HG03097 (cell line): ENCODE measurements around the gene INHBE.
"Not testable (repeated sequence)": the region's sequence is repeated elsewhere in the genome, so short reads cannot be mapped to it uniquely, and the experiment has no call there.

Source experiments
- ATAC-seq: cut with Tn5 transposase; IDR thresholded peaks from one replicate; pipeline ENCODE4 v1.9.1; 2021; ENCODE audit not compliant: unreplicated experiment, low FRiP score

Gene INHBE

DNA sequence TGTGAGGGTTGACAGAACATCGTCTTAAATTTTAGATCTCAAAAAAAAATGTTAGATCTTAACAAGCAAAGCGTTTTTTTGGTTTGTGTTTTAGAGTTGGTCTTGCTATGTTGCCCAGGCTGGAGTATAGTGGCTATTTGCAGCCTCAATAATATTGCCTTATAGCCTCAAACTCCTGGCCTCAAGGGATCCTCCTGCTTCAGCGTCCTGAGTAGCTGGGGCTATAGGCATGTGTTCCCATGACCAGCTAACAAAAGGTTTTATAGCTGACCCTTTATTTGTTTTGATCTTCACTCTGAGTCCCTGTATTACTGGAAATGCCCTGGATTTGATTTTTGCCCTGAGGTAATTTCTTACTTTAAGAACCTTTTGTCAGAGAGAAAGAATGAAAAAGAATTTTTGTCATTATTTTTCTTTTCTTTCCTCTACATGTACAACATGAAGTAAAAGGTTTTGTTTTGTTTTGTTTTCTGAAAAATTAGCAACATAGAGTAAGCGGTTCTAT lies 15.3 kb upstream of the INHBE start:
- ATAC-seq = no peak

DNA sequence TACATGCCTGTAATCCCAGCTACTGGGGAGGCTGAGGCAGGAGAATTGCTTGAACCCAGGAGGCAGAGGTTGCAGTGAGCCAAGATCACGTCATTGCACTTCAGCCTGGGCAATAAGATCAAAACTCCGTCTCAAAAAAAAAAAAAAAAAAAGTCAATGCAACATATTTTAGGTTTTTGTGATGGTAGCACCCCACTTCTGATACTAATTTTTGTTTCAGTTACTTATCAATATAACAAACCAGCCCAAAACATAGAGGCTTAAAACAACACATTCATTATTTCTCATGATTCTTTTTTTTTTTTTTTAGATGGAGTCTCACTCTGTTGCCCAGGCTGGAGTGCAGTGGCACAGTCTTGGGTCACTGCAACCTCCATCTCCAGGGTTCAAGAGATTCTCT lies 13.7 kb upstream of the INHBE start:
- ATAC-seq = not testable (repeated sequence)

DNA sequence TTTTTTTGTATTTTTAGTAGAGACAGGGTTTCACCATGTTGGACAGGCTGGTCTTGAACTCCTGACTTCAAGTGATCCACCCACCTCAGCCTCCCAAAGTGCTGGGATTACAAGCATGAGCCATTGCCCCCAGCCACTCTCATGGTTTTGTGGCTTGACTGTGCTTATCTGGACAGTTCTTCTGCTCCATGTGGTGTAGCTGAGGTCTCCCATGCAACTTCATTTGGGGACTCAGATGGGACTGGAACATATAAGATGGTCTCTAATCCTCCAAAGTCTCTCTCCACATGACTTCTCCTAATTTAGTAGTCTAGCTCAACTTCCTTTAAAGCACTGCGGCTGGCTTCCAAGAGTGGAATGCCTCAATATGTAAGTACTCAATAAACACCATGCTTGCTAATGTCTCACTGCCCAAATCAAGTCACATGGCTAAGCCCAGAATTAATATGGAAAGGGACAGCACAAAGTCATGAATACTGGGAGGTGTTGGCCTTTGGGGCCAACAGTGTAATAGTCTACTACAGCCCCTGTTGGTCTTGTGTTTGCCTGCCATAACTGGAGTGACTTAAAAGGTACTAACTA lies 13.2 kb upstream of the INHBE start:
- ATAC-seq = no peak

DNA sequence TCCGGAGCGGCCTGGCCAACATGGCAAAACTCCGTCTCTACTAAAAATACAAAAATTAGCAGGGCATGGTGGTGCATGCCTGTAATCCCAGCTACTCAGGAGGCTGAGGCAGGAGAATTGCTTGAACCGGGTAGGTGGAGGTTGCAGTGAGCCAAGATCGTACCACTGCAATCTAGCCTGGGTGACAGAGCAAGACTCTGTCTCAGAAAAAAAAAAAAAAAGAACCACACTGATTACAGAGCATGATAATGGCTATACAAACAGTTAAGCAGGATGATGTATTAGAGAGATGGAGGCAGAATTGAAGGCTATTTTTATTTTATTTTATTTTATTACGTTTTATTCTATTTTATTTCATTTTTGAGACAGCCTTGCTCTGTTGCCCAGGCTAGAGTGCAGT lies 10.8 kb upstream of the INHBE start:
- ATAC-seq = not testable (repeated sequence)

DNA sequence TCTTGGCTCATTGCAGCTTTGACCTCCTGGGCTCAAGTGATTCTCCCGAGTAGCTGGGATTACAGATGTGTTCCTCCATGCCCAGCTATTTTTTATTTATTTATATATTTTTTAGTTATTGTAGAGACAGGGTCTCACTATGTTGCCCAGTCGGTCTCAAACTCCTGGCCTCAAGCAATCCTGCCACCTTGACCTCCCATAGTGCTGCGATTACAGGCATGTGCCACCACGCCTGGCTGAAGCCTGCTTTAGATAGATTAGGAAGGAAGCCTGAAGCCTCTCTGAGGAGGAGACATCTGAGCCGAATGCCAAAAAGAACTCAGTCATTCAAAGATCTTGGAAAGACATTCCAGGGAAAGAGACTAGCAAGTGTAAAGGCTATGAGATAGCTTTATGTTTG lies 10.4 kb upstream of the INHBE start:
- ATAC-seq = no peak

DNA sequence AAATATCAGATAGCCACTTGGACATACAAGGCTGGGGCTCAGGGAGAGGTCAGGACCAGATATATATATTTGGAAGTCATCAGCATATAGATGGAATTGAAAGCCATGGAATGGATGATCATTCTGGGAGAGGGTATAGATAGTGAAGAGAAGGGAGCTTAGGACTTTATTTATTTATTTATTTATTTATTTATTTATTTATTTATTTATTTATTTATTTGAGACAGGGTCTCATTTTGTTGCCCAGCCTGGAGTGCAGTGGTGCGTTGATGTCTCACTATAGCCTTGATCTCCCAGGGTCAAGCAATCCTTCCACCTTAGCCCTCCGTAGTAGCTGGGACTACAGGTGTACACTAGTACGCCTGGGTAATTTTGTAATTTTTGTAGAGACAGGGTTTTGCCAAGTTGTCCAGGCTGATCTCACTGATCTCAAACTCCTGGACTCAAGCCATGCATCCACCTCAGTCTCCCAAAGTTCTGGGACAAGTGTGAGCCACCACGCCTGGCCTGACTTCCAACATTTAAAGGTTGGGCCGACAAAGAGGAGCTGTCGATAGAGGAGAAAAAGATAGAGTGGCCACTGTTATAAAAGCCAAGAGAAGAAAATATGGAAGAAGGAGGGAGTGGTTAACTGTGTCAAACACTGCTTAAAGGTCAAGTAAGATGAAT lies 8.7 kb upstream of the INHBE start:
- no peak for ATAC-seq

DNA sequence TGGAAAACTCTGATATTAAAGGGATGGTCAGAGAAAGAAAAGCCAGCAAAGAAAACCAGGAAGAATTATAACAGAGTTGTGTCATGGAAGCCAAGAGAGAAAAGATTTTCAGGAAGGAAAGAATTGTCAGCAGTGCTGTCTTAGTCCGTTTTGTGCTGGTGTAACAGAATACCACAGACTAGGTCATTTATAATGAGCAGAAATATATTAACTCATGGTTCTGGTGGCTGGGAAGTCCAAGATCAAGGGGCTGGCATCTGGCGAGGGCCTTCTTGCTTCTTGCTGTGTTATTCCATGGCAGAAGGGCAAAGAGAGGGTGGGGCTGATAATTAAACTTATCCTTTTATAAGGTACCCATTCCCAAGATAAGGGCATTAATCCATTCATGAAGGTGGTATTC lies 6.4 kb upstream of the INHBE start:
- no peak for ATAC-seq

DNA sequence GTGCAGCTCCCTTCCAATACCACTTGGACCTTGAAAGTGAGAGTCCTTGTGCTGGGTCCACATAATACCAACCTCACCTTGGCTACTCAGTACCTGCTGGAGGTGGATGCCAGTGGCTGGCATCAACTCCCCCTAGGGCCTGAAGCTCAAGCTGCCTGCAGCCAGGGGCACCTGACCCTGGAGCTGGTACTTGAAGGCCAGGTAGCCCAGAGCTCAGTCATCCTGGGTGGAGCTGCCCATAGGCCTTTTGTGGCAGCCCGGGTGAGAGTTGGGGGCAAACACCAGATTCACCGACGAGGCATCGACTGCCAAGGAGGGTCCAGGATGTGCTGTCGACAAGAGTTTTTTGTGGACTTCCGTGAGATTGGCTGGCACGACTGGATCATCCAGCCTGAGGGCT lies 5.7 kb upstream of the INHBE start:
- no peak for ATAC-seq

DNA sequence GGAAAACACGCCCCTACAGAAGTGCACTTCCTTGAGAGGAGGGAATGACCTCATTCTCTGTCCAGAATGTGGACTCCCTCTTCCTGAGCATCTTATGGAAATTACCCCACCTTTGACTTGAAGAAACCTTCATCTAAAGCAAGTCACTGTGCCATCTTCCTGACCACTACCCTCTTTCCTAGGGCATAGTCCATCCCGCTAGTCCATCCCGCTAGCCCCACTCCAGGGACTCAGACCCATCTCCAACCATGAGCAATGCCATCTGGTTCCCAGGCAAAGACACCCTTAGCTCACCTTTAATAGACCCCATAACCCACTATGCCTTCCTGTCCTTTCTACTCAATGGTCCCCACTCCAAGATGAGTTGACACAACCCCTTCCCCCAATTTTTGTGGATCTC lies 5.0 kb upstream of the INHBE start:
- no peak for ATAC-seq

DNA sequence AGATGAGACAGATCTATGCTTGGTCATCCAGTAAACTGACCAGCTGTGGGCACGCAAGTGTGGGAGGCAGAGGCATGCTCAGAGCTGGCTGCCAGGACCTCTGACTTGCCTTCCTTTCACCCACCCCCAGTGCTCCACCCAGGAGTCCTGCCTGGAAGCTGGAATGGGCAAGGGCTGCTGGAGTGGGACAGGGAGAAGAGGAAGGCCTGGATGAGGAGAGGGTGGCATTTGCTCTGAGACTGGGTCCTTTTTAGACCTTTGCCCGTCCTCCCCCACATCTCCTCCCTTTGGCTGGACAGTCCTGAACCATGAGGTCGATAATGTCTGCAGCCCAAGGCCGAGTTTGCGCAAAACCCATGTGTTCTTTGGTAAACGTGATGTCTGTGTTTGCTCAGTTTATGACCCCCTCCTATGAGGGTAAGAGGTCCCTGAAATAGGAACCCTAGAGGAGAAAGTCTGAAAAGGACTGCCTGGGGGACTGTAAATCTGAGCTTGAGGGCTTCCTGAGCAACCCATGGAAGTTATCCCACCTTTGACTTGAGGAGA lies 3.8 kb upstream of the INHBE start:
- ATAC-seq = no peak

DNA sequence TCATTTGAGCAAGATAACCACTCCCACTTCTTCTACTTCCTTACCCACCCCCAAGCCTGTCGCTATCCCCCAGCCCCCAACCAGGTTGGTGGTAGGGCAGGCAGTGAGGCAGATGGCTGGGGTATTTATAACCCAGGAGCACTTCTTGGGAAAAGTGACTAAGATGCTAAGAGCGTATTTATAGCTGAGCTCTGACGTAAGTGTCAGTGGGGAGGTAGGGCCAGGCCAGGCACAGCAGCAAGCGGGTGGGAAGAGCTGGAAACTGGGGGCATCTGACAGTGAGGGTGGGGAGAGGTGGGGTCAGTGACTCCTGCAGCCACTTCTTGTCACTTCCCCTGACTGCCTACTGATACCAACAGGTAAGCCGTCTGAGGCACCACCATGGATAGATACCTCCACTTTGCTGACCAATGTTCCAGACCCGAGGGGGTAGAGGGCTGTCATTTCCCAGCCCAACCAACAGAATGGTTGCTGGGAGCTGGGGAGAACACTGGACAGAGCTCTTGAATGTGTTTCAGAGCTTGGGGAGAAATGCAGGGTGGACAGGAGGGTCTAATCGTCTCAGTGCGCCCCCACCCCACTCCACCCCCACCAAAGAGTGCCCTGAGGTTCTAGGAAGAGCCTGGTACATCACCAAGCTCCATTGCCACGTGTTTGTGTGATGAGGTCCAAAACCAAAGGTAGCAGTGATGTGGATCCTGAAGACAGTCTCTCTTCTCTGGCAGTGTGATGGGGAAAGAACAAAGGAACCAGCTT lies 2.7 kb upstream of the INHBE start:
- ATAC-seq = no peak

DNA sequence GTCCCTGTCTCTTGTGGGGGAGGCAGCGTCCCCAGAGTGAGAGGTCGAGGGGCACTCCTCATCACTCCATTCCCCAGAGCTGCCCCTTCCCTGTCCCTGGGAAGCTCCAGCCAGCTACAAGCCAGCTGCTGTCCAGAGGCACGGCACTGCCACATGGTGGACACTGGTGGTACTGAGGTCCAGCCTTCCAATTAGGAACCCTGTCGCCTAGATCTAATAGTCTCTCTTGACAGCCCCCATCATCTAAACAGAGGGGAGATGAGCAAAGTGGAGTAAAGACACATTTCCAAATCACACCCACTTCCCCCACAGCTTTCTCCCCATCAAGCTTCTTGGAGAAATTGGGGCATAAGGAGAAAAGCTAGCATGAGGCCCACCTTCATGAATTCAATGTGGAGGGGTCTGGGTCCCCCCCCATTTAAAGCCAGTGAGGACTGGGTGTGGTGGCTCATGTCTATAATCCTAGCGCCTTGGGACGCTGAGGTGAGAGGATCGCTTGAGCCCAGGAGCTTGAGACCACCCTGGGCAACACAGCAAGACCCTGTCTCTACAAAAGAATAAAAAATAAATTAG lies 2.1 kb upstream of the INHBE start:
- ATAC-seq = no peak

DNA sequence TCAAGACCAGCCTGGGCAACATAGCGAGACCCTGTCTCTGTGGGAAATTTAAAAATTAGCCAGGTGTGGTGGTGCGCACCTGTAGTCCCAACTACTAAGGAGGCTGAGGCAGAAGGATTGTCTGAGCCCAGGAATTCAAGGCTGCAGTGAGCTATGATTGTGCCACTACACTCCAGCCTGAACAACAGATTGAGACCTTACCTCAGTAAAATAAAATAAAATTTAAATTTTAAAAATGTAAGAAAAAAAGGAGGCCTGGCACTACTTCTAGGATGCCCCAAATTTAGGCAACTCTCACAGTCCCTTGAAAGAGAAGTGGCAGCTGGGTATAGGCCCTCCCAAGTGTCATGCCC lies 918 bp upstream of the INHBE start:
- no peak for ATAC-seq

DNA sequence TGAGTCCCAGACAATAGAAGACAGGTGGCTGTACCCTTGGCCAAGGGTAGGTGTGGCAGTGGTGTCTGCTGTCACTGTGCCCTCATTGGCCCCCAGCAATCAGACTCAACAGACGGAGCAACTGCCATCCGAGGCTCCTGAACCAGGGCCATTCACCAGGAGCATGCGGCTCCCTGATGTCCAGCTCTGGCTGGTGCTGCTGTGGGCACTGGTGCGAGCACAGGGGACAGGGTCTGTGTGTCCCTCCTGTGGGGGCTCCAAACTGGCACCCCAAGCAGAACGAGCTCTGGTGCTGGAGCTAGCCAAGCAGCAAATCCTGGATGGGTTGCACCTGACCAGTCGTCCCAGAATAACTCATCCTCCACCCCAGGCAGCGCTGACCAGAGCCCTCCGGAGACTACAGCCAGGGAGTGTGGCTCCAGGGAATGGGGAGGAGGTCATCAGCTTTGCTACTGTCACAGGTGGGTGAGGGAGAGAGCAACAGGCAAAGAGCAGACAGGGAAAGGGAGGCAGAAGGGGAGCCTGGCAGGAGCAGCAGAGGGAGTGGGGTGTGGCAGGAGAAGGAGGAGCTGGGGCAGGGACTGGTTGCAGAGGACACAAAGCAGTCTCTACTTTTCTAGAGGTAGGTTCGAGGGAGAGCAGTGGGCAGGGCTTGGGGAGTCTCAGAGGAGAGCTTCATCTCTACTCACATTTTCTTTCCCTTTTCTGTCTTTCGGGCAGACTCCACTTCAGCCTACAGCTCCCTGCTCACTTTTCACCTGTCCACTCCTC lies 452 bp downstream of the INHBE start:
- ATAC-seq = no peak

DNA sequence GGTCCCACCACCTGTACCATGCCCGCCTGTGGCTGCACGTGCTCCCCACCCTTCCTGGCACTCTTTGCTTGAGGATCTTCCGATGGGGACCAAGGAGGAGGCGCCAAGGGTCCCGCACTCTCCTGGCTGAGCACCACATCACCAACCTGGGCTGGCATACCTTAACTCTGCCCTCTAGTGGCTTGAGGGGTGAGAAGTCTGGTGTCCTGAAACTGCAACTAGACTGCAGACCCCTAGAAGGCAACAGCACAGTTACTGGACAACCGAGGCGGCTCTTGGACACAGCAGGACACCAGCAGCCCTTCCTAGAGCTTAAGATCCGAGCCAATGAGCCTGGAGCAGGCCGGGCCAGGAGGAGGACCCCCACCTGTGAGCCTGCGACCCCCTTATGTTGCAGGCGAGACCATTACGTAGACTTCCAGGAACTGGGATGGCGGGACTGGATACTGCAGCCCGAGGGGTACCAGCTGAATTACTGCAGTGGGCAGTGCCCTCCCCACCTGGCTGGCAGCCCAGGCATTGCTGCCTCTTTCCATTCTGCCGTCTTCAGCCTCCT lies 1.1 kb downstream of the INHBE start:
- no peak for ATAC-seq

DNA sequence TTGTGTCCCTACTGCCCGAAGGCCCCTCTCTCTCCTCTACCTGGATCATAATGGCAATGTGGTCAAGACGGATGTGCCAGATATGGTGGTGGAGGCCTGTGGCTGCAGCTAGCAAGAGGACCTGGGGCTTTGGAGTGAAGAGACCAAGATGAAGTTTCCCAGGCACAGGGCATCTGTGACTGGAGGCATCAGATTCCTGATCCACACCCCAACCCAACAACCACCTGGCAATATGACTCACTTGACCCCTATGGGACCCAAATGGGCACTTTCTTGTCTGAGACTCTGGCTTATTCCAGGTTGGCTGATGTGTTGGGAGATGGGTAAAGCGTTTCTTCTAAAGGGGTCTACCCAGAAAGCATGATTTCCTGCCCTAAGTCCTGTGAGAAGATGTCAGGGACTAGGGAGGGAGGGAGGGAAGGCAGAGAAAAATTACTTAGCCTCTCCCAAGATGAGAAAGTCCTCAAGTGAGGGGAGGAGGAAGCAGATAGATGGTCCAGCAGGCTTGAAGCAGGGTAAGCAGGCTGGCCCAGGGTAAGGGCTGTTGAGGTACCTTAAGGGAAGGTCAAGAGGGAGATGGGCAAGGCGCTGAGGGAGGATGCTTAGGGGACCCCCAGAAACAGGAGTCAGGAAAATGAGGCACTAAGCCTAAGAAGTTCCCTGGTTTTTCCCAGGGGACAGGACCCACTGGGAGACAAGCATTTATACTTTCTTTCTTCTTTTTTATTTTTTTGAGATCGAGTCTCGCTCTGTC lies 1.8 kb downstream of the INHBE start:
- ATAC-seq = no peak

DNA sequence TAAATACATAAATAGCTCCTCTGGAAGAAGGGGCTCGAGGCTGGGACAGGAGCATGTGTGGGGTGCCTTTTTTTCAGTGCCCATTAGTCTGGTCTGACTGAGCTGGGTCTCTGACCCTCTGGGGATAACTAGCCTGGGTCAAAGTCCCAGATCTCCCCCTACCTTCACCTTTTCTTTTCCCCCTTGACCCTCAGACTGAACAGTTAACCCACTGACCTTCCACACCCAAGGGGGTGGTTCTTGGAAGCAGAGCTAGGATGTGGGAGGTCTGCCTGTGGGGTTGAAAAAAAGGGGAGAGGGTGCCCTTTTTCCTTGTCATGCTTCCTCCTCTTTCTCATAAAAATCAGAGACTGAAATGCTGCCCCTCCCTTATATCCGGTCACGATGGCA lies 3.6 kb downstream of the INHBE start:
- no peak for ATAC-seq

DNA sequence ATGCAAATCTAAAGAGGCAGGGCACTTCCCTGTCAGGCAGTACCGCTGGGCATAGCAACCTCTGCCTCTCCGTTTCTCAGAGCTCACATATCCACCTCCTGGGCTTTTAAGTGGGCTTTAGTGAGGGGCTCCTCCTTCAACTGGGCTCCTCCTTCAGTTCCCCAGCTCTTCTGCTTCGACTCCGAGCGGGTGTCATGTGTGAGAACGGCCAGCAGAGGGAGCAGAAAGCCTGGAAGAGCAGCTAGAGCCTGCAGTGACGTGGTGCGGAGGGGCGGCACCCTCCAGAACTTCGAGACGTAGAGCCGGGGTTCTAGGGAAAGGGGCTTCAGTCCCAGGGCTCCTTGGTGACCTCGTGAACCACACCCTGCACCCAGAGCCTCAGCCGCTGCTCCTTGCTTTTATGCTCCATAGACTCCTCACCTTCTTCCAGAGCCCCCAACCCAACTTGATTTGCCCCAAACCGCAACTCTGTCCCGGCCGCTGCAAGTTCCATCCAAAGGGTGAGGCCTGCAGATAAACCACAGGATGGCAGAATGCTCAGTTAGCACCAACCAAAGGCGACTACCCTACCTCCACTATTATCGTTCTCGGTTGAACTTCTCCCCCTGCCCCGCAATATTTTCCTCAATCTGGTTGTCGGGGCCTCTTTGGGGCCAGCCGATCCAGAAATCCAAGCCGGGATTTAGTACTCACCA lies 4.1 kb downstream of the INHBE start:
- peak; percentile 37 for ATAC-seq
